CD4-positive, CD25-positive, alpha-beta regulatory T cell (primary cell): Measurements from ENCODE around the gene ZNF664. TPM values are rescaled to one million over a fixed set of nuclear protein-coding genes. Genes with fewer than 3 reads are reported as not detected.

Source experiments
- ATAC-seq, 2 donors: fragments of 150-1000 bp; cut with Tn5 transposase; one replicate each; pipeline ENCODE4 v1.10.0; 2021; ENCODE audit warnings: low read depth in 2 of 2, moderate number of reproducible peaks in 2 of 2, moderate library complexity in 1 of 2
- DNase-seq, 3 donors: peaks; one replicate each; pipeline versions ENCODE4 v3.0.0 to v3.0.0-alpha.2; 2012 to 2022; ENCODE audit warnings: mixed read lengths in 1 of 3
- H3K27ac ChIP-seq: one replicate; pipeline ENCODE4 v1.7.0; 2013; ENCODE audit warnings: mild to moderate bottlenecking, low read length; ENCODE audit not compliant: insufficient read depth, poor library complexity, severe bottlenecking
- H3K27me3 ChIP-seq: one replicate; pipeline ENCODE4 v1.7.0; 2013; ENCODE audit warnings: low read length; ENCODE audit not compliant: control insufficient read depth, insufficient read depth
- H3K36me3 ChIP-seq: one replicate; pipeline ENCODE4 v1.7.0; 2013; ENCODE audit warnings: mild to moderate bottlenecking, low read length, moderate library complexity; ENCODE audit not compliant: control insufficient read depth, insufficient read depth
- H3K4me1 ChIP-seq: 2 replicates; pipeline ENCODE4 v1.7.0; 2013; ENCODE audit warnings: mild to moderate bottlenecking, low read length; ENCODE audit not compliant: insufficient read depth, control insufficient read depth, poor library complexity, severe bottlenecking
- H3K4me3 ChIP-seq: one replicate; pipeline ENCODE4 v1.7.0; 2013; ENCODE audit warnings: low read depth, mild to moderate bottlenecking, low read length, moderate library complexity
- H3K9me3 ChIP-seq, 2 experiments: 1 replicate in 1 of 2; 2 replicates in 1 of 2; pipeline ENCODE4 v1.7.0; 2013; ENCODE audit warnings: low read length in 2 of 2, mild to moderate bottlenecking in 1 of 2, moderate library complexity in 1 of 2; ENCODE audit not compliant: control insufficient read depth in 2 of 2
- H3K27ac Mint-ChIP-seq, 3 donors: one replicate each; pipeline ENCODE4 v1.8.0; 2020 to 2022; ENCODE audit warnings: mild to moderate bottlenecking in 3 of 3, mixed read lengths in 3 of 3, moderate library complexity in 2 of 3
- H3K27me3 Mint-ChIP-seq: one replicate; pipeline ENCODE4 v1.8.0; 2022; ENCODE audit warnings: mild to moderate bottlenecking, mixed read lengths
- H3K36me3 Mint-ChIP-seq: one replicate; pipeline ENCODE4 v1.8.0; 2020; ENCODE audit warnings: mixed read lengths
- H3K4me1 Mint-ChIP-seq, 4 donors: one replicate each; pipeline ENCODE4 v1.8.0; 2020 to 2022; ENCODE audit warnings: mixed read lengths in 4 of 4, mild to moderate bottlenecking in 1 of 4
- H3K4me3 Mint-ChIP-seq, 4 donors: one replicate each; pipeline ENCODE4 v1.8.0; 2020 to 2022; ENCODE audit warnings: mild to moderate bottlenecking in 4 of 4, mixed read lengths in 4 of 4, moderate library complexity in 3 of 4
- H3K9me3 Mint-ChIP-seq, 7 donors: one replicate each; pipeline ENCODE4 v1.8.0; 2020 to 2022; ENCODE audit warnings: mixed read lengths in 7 of 7, mild to moderate bottlenecking in 3 of 7, moderate library complexity in 2 of 7
- polyA plus RNA-seq, 4 donors: library from polyadenylated mRNA; unstranded; fragments of 300-500 nt; fragmentation: Illumina TruSeq; gene quantifications; one replicate each; pipeline ENCODE4 v1.2.3, GENCODE V29; 2021
- total RNA-seq: library from RNA; stranded (reverse); gene quantifications from one replicate; pipeline ENCODE4 v1.2.3, GENCODE V29; 2022

ZNF664 gene
- total and polyA plus RNA-seq, 5 donors from 2014 or later = 6.9 to 24.5 (median 10.0) TPM

DNA sequence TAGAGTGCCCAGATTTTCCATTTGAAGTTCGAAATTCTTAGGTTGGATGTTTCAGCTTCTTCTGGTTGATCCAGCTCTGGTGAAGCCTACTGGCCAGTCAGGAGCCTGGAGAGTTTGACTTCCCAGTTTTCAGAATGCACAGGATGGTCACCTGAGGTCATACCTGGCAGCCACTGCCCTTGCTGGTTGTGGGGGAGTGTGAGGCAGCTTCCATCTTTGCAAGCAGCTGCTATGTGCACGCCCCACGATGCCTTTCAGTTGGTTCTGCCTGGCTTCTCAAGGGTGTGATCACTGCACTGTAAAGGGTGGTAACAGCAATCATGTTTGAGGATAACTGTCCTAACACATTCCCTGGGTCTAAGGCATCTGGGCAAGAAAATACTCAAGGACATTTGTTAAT, 15.8 kb upstream of the ZNF664 start:
- H3K9me3 Mint-ChIP-seq = no peaks in the 10 kb centered on the region
- ATAC-seq = no peak
- no peak for DNase-seq
- no peaks in the 10 kb centered on the region for H3K36me3 Mint-ChIP-seq
- no peak overlapping the region for H3K27ac ChIP-seq
- no peak overlapping the region for H3K4me3 ChIP-seq
- no peak overlapping the region for H3K27ac Mint-ChIP-seq
- no peak overlapping the region for H3K4me3 Mint-ChIP-seq
- H3K4me1 ChIP-seq = no peaks in the 10 kb centered on the region
- no peaks in the 10 kb centered on the region for H3K27me3 Mint-ChIP-seq
- H3K27me3 ChIP-seq = no peaks in the 10 kb centered on the region
- H3K9me3 ChIP-seq = no peaks in the 10 kb centered on the region
- H3K36me3 ChIP-seq = no peaks in the 10 kb centered on the region
- H3K4me1 Mint-ChIP-seq = peaks cover 0 to 5% (median 2%) of the 10 kb centered on the region in 4 donors

DNA sequence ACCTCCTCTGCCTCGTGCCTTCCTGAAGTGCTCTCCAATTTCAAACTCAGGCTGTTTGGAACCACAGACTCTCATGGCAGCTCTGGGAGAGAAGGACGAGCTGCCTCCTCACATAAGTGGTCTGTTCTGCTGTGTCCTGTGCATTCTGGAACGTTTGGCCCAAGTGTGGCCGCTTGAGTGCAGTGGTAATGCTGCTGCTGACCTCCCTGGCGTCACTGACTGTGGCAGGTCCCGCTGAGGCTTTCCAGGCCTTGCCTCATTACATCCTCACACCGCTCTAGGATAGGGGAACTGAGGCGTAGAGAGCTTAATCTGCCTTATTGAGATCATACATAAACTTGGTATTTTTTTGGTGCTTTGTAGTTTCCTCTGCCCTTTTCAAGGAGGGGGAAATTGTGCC, 14.6 kb upstream of the ZNF664 start:
- H3K9me3 Mint-ChIP-seq = no peaks in the 10 kb centered on the region
- no peaks in the 10 kb centered on the region for H3K27me3 Mint-ChIP-seq
- H3K4me1 ChIP-seq = no peaks in the 10 kb centered on the region
- DNase-seq (no peak), ATAC-seq (no peak)
- H3K27ac Mint-ChIP-seq = peak overlapping the region in 1 of 3 donors; percentile 77
- no peak overlapping the region for H3K27ac ChIP-seq
- H3K27me3 ChIP-seq = no peaks in the 10 kb centered on the region
- H3K36me3 Mint-ChIP-seq = no peaks in the 10 kb centered on the region
- no peaks in the 10 kb centered on the region for H3K36me3 ChIP-seq
- H3K4me3 Mint-ChIP-seq = no peak overlapping the region
- no peaks in the 10 kb centered on the region for H3K9me3 ChIP-seq
- peaks cover 4 to 6% (median 4%) of the 10 kb centered on the region in 4 donors for H3K4me1 Mint-ChIP-seq
- no peak overlapping the region for H3K4me3 ChIP-seq

DNA sequence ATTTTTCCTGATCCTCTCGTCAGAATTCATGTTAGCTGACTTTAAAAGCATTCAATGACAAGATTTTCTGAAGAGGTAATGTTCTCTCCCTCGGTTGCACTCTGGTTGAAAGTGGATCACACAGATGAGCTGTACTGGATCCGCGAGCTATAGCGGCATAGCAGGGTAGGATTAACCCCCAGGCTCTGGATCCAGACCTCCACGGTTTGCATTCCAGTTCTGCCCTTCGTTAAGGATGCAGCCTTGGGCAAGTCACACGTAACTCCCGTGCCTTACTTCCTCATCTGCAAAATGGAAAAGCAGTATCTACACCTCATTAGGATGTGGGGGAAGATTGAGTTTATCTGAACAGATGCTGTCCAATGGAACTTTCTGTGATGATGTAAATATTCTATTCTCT, 14.1 kb upstream of the ZNF664 start:
- Histone ChIP-seq H3K27ac (no peak overlapping the region), H3K9me3 (no peaks in the 10 kb centered on the region), H3K4me1 (no peaks in the 10 kb centered on the region), H3K27me3 (no peaks in the 10 kb centered on the region), H3K4me3 (no peak overlapping the region), H3K36me3 (no peaks in the 10 kb centered on the region)
- Mint-ChIP-seq H3K4me3 (no peak overlapping the region), H3K36me3 (no peaks in the 10 kb centered on the region), H3K4me1 (peaks cover 4 to 6% (median 4%) of the 10 kb centered on the region in 4 donors), H3K9me3 (no peaks in the 10 kb centered on the region), H3K27me3 (no peaks in the 10 kb centered on the region), H3K27ac (no peak overlapping the region)
- ATAC-seq (no peak), DNase-seq (no peak)

DNA sequence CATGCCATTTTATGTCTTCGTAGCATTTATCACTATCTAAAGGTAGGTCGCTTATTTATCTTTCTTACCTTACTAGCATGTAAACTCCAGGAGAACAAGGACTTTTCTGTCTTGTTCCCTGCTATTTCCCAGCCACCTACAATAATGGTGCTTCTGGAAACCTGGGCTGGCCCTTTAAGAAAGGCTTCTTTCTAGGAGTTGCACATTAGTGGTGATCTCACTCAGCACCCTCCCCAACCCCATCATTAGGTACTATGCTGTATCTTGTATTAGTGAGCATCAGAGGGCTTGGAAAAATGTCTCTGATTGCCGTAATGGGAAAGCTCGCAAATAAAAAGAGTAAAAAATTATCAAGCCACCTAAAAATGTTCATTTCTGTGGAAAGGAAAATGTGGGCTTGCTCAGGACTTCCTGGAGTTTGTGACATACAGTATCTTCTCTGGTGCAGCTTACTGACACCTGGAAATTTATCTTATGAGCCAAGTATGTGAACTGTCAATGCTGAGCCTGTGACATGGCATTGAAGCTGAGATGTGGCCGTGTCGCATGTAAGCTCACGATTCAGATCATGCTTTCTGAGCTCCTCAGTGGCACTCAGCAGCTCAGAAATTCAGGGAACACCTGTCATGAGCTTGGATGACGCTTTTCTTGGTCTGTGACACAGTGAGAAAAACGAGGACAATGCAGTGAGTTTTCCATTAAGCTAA, 12.8 kb upstream of the ZNF664 start:
- H3K4me1 Mint-ChIP-seq = peaks cover 4 to 6% (median 4%) of the 10 kb centered on the region in 4 donors
- H3K27me3 Mint-ChIP-seq = no peaks in the 10 kb centered on the region
- H3K27me3 ChIP-seq = no peaks in the 10 kb centered on the region
- H3K4me1 ChIP-seq = no peaks in the 10 kb centered on the region
- no peaks in the 10 kb centered on the region for H3K36me3 ChIP-seq
- no peak for DNase-seq
- H3K36me3 Mint-ChIP-seq = no peaks in the 10 kb centered on the region
- H3K4me3 ChIP-seq = no peak overlapping the region
- no peak overlapping the region for H3K27ac ChIP-seq
- H3K9me3 ChIP-seq = no peaks in the 10 kb centered on the region
- no peak for ATAC-seq
- no peaks in the 10 kb centered on the region for H3K9me3 Mint-ChIP-seq
- no peak overlapping the region for H3K27ac Mint-ChIP-seq
- H3K4me3 Mint-ChIP-seq = no peak overlapping the region

GRCh38 chr12:123960856-123961255, 12.2 kb upstream of the ZNF664 start:
- Histone ChIP-seq H3K27ac (no peak overlapping the region), H3K36me3 (no peaks in the 10 kb centered on the region), H3K9me3 (no peaks in the 10 kb centered on the region), H3K4me3 (no peak overlapping the region), H3K27me3 (no peaks in the 10 kb centered on the region), H3K4me1 (no peaks in the 10 kb centered on the region)
- Mint-ChIP-seq H3K36me3 (no peaks in the 10 kb centered on the region), H3K27ac (no peak overlapping the region), H3K4me3 (no peak overlapping the region), H3K4me1 (peaks cover 4 to 6% (median 4%) of the 10 kb centered on the region in 4 donors), H3K27me3 (no peaks in the 10 kb centered on the region), H3K9me3 (no peaks in the 10 kb centered on the region)
- ATAC-seq = no peak
- DNase-seq = no peak

- no peaks in the 10 kb centered on the region for H3K36me3 Mint-ChIP-seq
- no peaks in the 10 kb centered on the region for H3K9me3 Mint-ChIP-seq
- H3K4me1 ChIP-seq = no peaks in the 10 kb centered on the region
- ATAC-seq (no peak), DNase-seq (no peak)
- H3K27ac ChIP-seq = no peak overlapping the region
- no peaks in the 10 kb centered on the region for H3K27me3 Mint-ChIP-seq
- peaks cover 0 to 6% (median 4%) of the 10 kb centered on the region in 4 donors for H3K4me1 Mint-ChIP-seq
- no peak overlapping the region for H3K4me3 Mint-ChIP-seq
- H3K4me3 ChIP-seq = no peak overlapping the region
- H3K27me3 ChIP-seq = no peaks in the 10 kb centered on the region
- H3K36me3 ChIP-seq = no peaks in the 10 kb centered on the region
- H3K27ac Mint-ChIP-seq = no peak overlapping the region
- no peaks in the 10 kb centered on the region for H3K9me3 ChIP-seq
Measured at GRCh38 chr12:123961585-123962345, 11.2 kb upstream of the ZNF664 start.

- Mint-ChIP-seq H3K27ac (no peak overlapping the region), H3K4me1 (peaks cover 0 to 6% (median 4%) of the 10 kb centered on the region in 4 donors), H3K36me3 (no peaks in the 10 kb centered on the region), H3K4me3 (no peak overlapping the region), H3K27me3 (no peaks in the 10 kb centered on the region), H3K9me3 (no peaks in the 10 kb centered on the region)
- DNase-seq = no peak
- Histone ChIP-seq H3K9me3 (no peaks in the 10 kb centered on the region), H3K27ac (no peak overlapping the region), H3K4me1 (no peaks in the 10 kb centered on the region), H3K36me3 (no peaks in the 10 kb centered on the region), H3K4me3 (no peak overlapping the region), H3K27me3 (no peaks in the 10 kb centered on the region)
- ATAC-seq = no peak
Measured at GRCh38 chr12:123962513-123962912, 10.5 kb upstream of the ZNF664 start.

GRCh38 chr12:123963821-123964220, 9.2 kb upstream of the ZNF664 start:
- Mint-ChIP-seq H3K36me3 (no peaks in the 10 kb centered on the region), H3K27me3 (no peaks in the 10 kb centered on the region), H3K4me3 (no peak overlapping the region), H3K4me1 (peaks cover 0 to 7% (median 4%) of the 10 kb centered on the region in 4 donors), H3K27ac (no peak overlapping the region), H3K9me3 (no peaks in the 10 kb centered on the region)
- H3K27ac ChIP-seq = no peak overlapping the region
- H3K36me3 ChIP-seq = no peaks in the 10 kb centered on the region
- H3K4me3 ChIP-seq = no peak overlapping the region
- no peaks in the 10 kb centered on the region for H3K27me3 ChIP-seq
- no peaks in the 10 kb centered on the region for H3K4me1 ChIP-seq
- ATAC-seq (no peak), DNase-seq (no peak)
- H3K9me3 ChIP-seq = no peaks in the 10 kb centered on the region
